Measurements from ENCODE around the gene PPIH.
"Not testable (repeated sequence)": the region's sequence is repeated elsewhere in the genome, so short reads cannot be mapped to it uniquely, and the experiment has no call there.

Gene PPIH
- total RNA-seq = 33.6 to 52.1 (median 45.6) reads per million in 4 experiments

GRCh38 chr1:42657981-42658876 is at the start of gene PPIH:
PPIH (plus strand) TSS chr1:42658423; CDS start chr1:42658447, 24 bp downstream.
- DNase-seq = peak; percentile 86

- DNase-seq = no peak
Observed at GRCh38 chr1:42613803-42614131, 44.5 kb upstream of the PPIH start.

GRCh38 chr1:42618866-42619265 is 39.4 kb upstream of the PPIH start:
- DNase-seq = no peak

GRCh38 chr1:42620307-42620706 is 37.9 kb upstream of the PPIH start:
- no peak for DNase-seq

GRCh38 chr1:42621180-42621579 is 37.0 kb upstream of the PPIH start:
- DNase-seq = not testable (repeated sequence)

GRCh38 chr1:42627205-42627604 is 31.0 kb upstream of the PPIH start:
- DNase-seq = not testable (repeated sequence)

- DNase-seq = no peak
Observed at GRCh38 chr1:42639116-42639515, 19.1 kb upstream of the PPIH start.

- no peak for DNase-seq
Observed at GRCh38 chr1:42646056-42646455, 12.2 kb upstream of the PPIH start.

- DNase-seq = no peak
Observed at GRCh38 chr1:42657201-42657600, 1.0 kb upstream of the PPIH start.

- DNase-seq = no peak
Observed at GRCh38 chr1:42658877-42659337, 684 bp downstream of the PPIH start.

- DNase-seq = no peak
Observed at GRCh38 chr1:42660907-42661500, 2.8 kb downstream of the PPIH start.

GRCh38 chr1:42669936-42670335 is 11.7 kb downstream of the PPIH start:
- no peak for DNase-seq

GRCh38 chr1:42670425-42670824 is 12.2 kb downstream of the PPIH start:
- DNase-seq = no peak

GRCh38 chr1:42674214-42674613 is 16.0 kb downstream of the PPIH start:
- DNase-seq = no peak

GRCh38 chr1:42674682-42675081 is 16.5 kb downstream of the PPIH start:
- DNase-seq = no peak

- DNase-seq = no peak
Observed at GRCh38 chr1:42675467-42675866, 17.2 kb downstream of the PPIH start.

- no peak for DNase-seq
Observed at GRCh38 chr1:42676534-42677087, 18.4 kb downstream of the PPIH start.

- no peak for DNase-seq
Observed at GRCh38 chr1:42679364-42679983, 21.3 kb downstream of the PPIH start.

- no peak for DNase-seq
Observed at GRCh38 chr1:42680055-42680454, 21.8 kb downstream of the PPIH start.

GRCh38 chr1:42680921-42681683 is 22.9 kb downstream of the PPIH start:
- DNase-seq = no peak

GRCh38 chr1:42681741-42682483 is 23.7 kb downstream of the PPIH start, which contains the start of gene YBX1:
YBX1 (plus strand) TSS chr1:42682418; CDS start chr1:42682566, 148 bp downstream.
- DNase-seq = peak; percentile 91

- not testable (repeated sequence) for DNase-seq
Observed at GRCh38 chr1:42682484-42682738, 24.2 kb downstream of the PPIH start.

All from effector CD8-positive, alpha-beta T cell (primary cell).